T-helper 1 cell treated with Interleukin-12 subunit alpha and Interleukin-12 subunit beta and Interleukin-4 antibody, amounts not matched to agents 30 μg/mL and 1 μg/mL, for 36 hours (primary cell): ENCODE data around the gene ATP2B2.
A peak's percentile ranks its signal among the peaks of the same experiment; 100 is the strongest.

Experiments
- H3K27ac Mint-ChIP-seq: one replicate; pipeline ENCODE4 v1.8.0; 2021; ENCODE audit warnings: mild to moderate bottlenecking, mixed read lengths
- H3K27me3 Mint-ChIP-seq: one replicate; pipeline ENCODE4 v1.8.0; 2021; ENCODE audit warnings: low read depth, mixed read lengths
- H3K36me3 Mint-ChIP-seq: one replicate; pipeline ENCODE4 v1.8.0; 2021; ENCODE audit warnings: low read depth, mixed read lengths
- H3K4me1 Mint-ChIP-seq: one replicate; pipeline ENCODE4 v1.8.0; 2021; ENCODE audit warnings: low read depth, mixed read lengths
- H3K4me3 Mint-ChIP-seq: one replicate; pipeline ENCODE4 v1.8.0; 2021; ENCODE audit warnings: mild to moderate bottlenecking, moderate library complexity, mixed read lengths
- H3K9me3 Mint-ChIP-seq: one replicate; pipeline ENCODE4 v1.8.0; 2021; ENCODE audit warnings: mixed read lengths

Gene ATP2B2

DNA sequence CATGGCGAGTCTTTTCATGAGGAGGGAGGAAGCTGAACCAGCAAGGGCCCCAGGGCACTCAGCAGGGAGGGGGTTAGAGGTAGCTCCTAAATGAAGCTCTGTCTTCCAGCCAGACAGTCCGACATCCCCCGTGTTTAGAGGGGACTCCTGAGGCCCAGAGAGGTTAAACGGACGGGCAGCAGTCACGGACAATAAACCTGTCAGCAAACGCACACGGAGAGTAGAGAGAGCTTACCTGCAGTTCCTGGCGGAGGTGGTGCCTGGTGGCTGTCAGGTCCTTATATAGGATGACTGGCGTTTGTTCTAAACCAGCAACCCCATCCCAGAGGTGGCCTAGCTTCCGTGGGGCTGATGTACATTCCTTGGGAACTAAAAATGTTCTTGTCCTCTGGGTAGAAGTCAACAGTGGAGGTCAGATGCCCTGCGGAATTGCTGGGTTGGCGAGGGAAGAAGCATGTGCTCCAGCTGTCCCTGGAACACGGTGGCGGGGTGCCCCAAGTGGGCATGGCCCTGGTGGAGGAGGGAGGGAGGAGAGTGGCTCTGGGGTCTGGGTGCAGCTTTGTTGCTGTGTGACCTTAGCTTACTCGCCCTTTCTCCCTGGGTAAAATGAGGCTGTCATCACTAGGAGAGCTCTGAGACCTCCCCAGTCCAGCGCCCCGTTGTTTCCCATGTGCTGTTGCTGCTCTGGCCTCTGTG is 214.8 kb downstream of the ATP2B2 start:
- Mint-ChIP-seq H3K36me3 (peaks cover 42% of the 10 kb centered on the region), H3K4me3 (no peak overlapping the region), H3K9me3 (no peaks in the 10 kb centered on the region), H3K27me3 (no peaks in the 10 kb centered on the region), H3K4me1 (peaks cover 15% of the 10 kb centered on the region), H3K27ac (no peak overlapping the region)

GRCh38 chr3:10289787-10290355 is 215.5 kb downstream of the ATP2B2 start:
- Mint-ChIP-seq H3K27me3 (no peaks in the 10 kb centered on the region), H3K4me1 (peaks cover 22% of the 10 kb centered on the region), H3K36me3 (peaks cover 37% of the 10 kb centered on the region), H3K27ac (peak overlapping the region; percentile 65), H3K4me3 (no peak overlapping the region), H3K9me3 (no peaks in the 10 kb centered on the region)

DNA sequence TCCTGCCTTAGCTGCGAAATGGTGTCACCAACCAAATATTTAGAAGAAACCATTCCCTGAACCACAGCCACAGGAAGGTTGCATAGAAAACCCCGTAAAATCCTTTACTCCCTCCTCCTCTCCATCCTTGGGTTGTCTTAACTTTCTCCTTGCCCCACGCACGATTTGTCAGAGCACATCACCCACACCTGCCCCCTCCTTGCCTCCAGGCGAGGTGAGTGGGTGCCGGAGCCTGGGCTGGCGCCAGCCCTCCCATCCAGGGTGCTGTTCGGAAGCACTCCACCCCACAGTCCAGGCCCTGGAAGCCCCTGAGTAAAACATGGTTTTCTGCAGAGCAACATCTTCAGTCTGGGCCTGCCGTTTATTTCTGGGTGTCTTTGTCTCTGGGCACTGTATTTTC is 216.3 kb downstream of the ATP2B2 start:
- Mint-ChIP-seq H3K4me3 (no peak overlapping the region), H3K27me3 (no peaks in the 10 kb centered on the region), H3K36me3 (peaks cover 39% of the 10 kb centered on the region), H3K27ac (no peak overlapping the region), H3K9me3 (no peaks in the 10 kb centered on the region), H3K4me1 (peaks cover 30% of the 10 kb centered on the region)

DNA sequence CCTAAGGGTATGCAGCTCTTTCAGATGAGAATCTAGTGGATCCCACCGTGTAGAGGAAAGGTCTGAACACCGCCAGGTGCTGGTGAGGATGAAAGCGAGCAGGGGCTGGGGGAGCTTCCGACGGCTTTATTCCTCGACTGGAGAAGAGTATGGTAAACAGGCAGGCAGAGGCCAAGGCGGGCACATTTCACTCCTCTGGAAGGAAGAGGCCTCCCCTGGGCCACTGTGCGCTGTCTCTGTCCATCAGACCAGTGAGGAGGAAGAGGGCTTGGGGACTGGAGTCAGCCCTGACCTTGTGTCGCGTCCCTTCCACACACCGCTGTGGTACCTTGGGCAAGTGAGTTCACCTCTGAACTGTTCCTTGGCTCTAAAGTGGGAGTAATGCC is 216.8 kb downstream of the ATP2B2 start:
- Mint-ChIP-seq H3K36me3 (peaks cover 40% of the 10 kb centered on the region), H3K9me3 (no peaks in the 10 kb centered on the region), H3K4me1 (peaks cover 35% of the 10 kb centered on the region), H3K27ac (no peak overlapping the region), H3K4me3 (no peak overlapping the region), H3K27me3 (no peaks in the 10 kb centered on the region)

DNA sequence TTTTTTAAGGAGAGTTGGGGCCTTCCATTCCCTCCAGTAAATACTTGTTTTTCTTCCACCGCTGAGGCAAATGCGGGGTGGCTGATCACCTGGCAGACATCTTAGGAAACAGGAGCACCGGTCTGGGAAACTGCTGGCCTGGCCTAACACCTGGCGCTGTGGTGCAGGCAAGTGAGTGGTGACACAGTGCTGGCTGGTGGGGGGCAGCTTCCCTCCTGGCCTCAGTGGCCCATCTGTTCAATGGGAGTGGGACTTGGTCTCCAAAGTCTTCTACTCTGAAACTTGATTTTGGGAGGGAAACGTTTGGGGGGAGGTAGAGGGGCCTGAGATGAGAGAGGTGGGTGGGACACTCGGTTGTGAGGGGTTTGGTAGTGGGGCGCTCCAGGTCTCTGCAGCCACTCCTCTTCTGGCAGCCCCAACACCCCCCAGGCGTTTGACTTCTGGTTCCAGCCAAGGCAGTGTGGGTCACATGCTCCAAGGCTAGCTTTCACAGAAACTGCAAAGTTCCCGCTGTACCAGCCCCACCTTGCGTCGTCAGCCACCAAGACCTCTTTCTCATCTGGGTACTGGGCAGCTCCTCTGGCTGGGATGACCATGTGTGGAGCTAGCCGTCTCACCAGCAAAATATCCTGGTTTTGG is 217.3 kb downstream of the ATP2B2 start:
- Mint-ChIP-seq H3K4me3 (no peak overlapping the region), H3K27ac (no peak overlapping the region), H3K27me3 (no peaks in the 10 kb centered on the region), H3K36me3 (peaks cover 43% of the 10 kb centered on the region), H3K9me3 (no peaks in the 10 kb centered on the region), H3K4me1 (peaks cover 38% of the 10 kb centered on the region)

GRCh38 chr3:10286596-10287295 is 218.6 kb downstream of the ATP2B2 start:
- Mint-ChIP-seq H3K27me3 (no peaks in the 10 kb centered on the region), H3K36me3 (peaks cover 39% of the 10 kb centered on the region), H3K4me1 (peaks cover 34% of the 10 kb centered on the region), H3K9me3 (no peaks in the 10 kb centered on the region), H3K4me3 (no peak overlapping the region), H3K27ac (peak overlapping the region; percentile 49)

DNA sequence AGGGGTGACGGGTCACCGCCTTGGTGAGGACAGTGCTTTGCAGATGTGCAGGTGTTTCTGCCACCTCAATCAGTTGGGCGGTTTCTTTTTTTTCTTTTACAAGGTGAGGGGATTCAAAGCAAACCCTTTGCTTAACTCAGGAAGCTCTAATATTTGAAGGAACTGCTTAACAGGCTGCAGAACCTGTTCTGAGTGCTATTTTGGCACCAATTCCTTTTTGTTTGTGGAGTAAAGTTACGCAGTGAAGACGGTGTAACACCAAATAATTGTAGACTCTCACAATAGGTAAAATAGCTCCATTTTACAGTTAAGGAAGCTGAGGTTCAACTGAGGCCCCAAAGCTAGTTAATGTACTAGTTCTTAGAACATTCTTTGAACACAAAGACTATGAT is 219.3 kb downstream of the ATP2B2 start:
- peaks cover 39% of the 10 kb centered on the region for H3K36me3 Mint-ChIP-seq
- H3K4me1 Mint-ChIP-seq, result peaks cover 30% of the 10 kb centered on the region
- no peak overlapping the region for H3K4me3 Mint-ChIP-seq
- no peak overlapping the region for H3K27ac Mint-ChIP-seq
- H3K9me3 Mint-ChIP-seq, result no peaks in the 10 kb centered on the region
- no peaks in the 10 kb centered on the region for H3K27me3 Mint-ChIP-seq

DNA sequence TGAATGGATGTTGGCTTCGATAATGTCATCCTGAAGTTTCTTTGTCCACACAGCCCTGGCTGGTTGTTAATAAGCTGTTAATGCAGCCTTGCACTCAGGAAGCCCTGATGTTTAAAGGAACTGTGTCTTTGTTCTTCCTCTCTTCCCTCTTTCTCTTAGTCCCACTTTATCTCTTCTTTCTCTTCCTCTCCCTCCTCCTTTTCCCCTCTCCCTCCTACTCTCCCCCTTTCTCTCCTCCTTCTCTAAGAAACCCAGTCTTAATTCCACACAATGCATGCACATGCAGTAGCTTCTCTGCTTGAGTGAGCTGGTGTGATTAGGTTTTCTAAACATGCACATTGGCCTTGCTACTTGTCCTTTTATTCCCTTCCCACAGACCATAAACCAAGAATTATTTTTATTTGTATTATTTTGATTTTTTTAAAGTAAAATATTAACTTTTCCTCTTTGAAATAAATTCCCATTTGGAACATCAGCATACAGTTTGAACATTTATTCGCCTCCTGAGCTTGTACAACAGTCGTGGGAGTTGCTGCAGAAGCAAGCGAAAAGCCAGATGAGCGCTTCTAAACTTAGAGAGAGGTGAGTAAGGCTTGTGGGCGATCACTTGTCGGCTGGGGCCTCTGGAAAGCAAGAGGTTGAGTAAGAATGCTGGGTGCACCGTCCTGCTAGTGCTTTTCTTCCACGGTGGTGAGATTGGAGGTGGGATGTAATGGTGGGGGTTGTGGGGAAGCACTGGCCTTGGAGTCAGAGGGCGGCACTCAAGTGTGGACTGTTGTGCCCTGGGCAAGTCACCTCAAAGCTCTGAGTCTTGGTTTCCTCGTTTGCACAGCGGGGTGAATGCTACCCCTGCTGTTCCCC is 219.9 kb downstream of the ATP2B2 start:
- H3K27me3 Mint-ChIP-seq, result no peaks in the 10 kb centered on the region
- H3K4me1 Mint-ChIP-seq, result peaks cover 30% of the 10 kb centered on the region

DNA sequence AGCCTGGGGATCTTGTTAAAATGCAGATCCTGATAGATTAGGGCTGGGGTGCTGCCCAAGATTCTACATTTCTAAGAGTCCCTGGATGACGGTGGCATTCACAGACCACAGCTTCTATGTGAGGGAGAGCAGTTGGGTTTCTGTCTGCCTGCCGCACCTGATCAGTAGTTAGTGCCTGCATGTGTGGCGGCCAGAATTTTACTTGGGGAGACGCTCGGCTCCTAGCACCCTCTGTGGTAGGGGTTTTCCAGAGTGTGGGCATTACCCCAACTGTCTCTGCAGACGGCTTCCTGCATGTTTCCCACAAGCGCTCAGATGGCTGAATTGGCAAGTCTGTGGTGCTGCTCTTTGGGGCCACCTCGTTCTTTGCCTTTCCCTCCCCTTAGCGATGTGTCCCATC is 220.9 kb downstream of the ATP2B2 start:
- no peaks in the 10 kb centered on the region for H3K27me3 Mint-ChIP-seq
- H3K27ac Mint-ChIP-seq, result peak overlapping the region; percentile 84
- peak overlapping the region; percentile 35 for H3K4me3 Mint-ChIP-seq
- H3K9me3 Mint-ChIP-seq, result no peaks in the 10 kb centered on the region
- peaks cover 32% of the 10 kb centered on the region for H3K4me1 Mint-ChIP-seq
- H3K36me3 Mint-ChIP-seq, result peaks cover 45% of the 10 kb centered on the region

More for the DNA sequence above, 219.9 kb downstream of the ATP2B2 start:
- Mint-ChIP-seq H3K36me3 (peaks cover 39% of the 10 kb centered on the region), H3K9me3 (no peaks in the 10 kb centered on the region), H3K27ac (peak overlapping the region; percentile 84), H3K4me3 (no peak overlapping the region)

DNA sequence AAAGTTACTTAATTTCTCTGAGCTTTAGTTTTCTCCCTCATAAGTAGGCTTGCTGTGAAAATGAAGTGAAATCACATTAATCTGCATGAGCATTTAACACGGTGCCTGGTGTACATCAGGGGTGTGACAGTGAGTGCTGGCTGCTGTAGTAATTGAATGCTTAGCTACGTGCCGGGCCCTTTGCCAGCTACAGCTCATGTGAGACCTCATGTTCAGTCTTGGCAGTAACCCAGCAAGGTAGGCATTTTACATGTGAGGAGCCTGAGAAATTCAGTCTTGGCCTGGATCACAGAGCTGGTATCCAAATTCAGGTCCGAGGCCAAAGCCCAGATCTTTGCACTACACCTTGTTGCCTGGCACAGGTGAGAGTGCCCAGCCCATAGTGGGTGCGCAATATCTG is 221.7 kb downstream of the ATP2B2 start:
- no peaks in the 10 kb centered on the region for H3K27me3 Mint-ChIP-seq
- H3K4me3 Mint-ChIP-seq, result no peak overlapping the region
- H3K36me3 Mint-ChIP-seq, result peaks cover 43% of the 10 kb centered on the region
- H3K9me3 Mint-ChIP-seq, result no peaks in the 10 kb centered on the region
- H3K27ac Mint-ChIP-seq, result peak overlapping the region; percentile 84
- peaks cover 33% of the 10 kb centered on the region for H3K4me1 Mint-ChIP-seq

DNA sequence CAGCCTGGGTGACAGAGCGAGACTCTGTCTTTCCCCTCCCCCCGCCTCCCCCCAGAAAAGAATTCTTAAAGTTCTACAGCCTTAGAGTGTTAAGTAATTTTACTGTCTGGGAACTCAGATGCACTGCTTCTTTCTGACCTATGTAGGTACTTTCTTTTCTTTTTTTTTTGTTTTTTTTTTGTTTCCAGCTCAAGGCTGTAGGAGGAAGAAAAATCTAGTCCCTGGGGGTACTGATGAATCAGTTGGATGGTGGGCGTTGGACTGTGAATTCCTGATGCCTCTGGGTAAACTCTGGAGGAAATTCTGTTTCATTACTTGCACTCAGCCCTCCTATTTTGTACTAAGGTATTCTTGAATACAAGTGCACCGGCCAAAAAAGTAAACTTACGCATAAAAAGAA is 223.4 kb downstream of the ATP2B2 start:
- Mint-ChIP-seq H3K27ac (no peak overlapping the region), H3K36me3 (peaks cover 44% of the 10 kb centered on the region), H3K4me3 (no peak overlapping the region), H3K9me3 (no peaks in the 10 kb centered on the region), H3K4me1 (peaks cover 36% of the 10 kb centered on the region), H3K27me3 (no peaks in the 10 kb centered on the region)

- no peak overlapping the region for H3K27ac Mint-ChIP-seq
- H3K9me3 Mint-ChIP-seq, result no peaks in the 10 kb centered on the region
- H3K4me1 Mint-ChIP-seq, result peaks cover 35% of the 10 kb centered on the region
- H3K36me3 Mint-ChIP-seq, result peaks cover 44% of the 10 kb centered on the region
- H3K27me3 Mint-ChIP-seq, result no peaks in the 10 kb centered on the region
- H3K4me3 Mint-ChIP-seq, result no peak overlapping the region
These were observed 224.8 kb downstream of the ATP2B2 start for GRCh38 chr3:10280571-10280970.

- Mint-ChIP-seq H3K9me3 (no peaks in the 10 kb centered on the region), H3K36me3 (peaks cover 48% of the 10 kb centered on the region), H3K27me3 (no peaks in the 10 kb centered on the region), H3K27ac (no peak overlapping the region), H3K4me3 (no peak overlapping the region), H3K4me1 (peaks cover 32% of the 10 kb centered on the region)
These were observed 225.2 kb downstream of the ATP2B2 start for GRCh38 chr3:10280177-10280529.
